ENCODE results near the gene SPIN3. TPM values are rescaled to one million over a fixed set of nuclear protein-coding genes. Genes with fewer than 3 reads are reported as not detected.
"Not testable (repeated sequence)": the region's sequence is repeated elsewhere in the genome, so short reads cannot be mapped to it uniquely, and the experiment has no call there.

The SPIN3 gene
- total and polyA plus RNA-seq, 2 of the 8 experiments (the other 6 are each of a cell fraction or from before 2014, with no cell fraction given), result 9.1 to 13.3 TPM

- H3K9ac ChIP-seq (replicated peaks in 1 of 4; ENCODE audit: extremely low read depth in 1 of 4, low read depth in 3 of 4, low read length in 3 of 4); H2BK5ac ChIP-seq (ENCODE audit: low read depth, low read length); H2AFZ ChIP-seq (ENCODE audit: low read length); H4K20me1 ChIP-seq (replicated peaks in 1 of 2; ENCODE audit: control insufficient read depth in 1 of 2, insufficient read depth in 2 of 2, low read length in 2 of 2); H3K36me3 ChIP-seq (ENCODE audit: control insufficient read depth in 2 of 4, insufficient read depth in 4 of 4, low read length in 3 of 4); H3K14ac ChIP-seq (ENCODE audit: insufficient read length); H3K4me2 ChIP-seq (ENCODE audit: insufficient read depth in 1 of 2, low read depth in 2 of 2, low read length in 2 of 2); H2BK120ac ChIP-seq (replicated peaks; ENCODE audit: low read depth, low read length); H3K79me2 ChIP-seq (ENCODE audit: control insufficient read depth in 1 of 2, insufficient read depth in 2 of 2, low read length in 2 of 2); H4K5ac ChIP-seq (ENCODE audit: insufficient read length, low read depth, low read length); H3K4me3 ChIP-seq (ENCODE audit: extremely low read depth in 1 of 4, insufficient read depth in 2 of 4, low read depth in 3 of 4, low read length in 4 of 4); H3K79me1 ChIP-seq (ENCODE audit: low read depth, low read length); CTCF ChIA-PET (ENCODE audit: partially characterized antibody); H4K8ac ChIP-seq (ENCODE audit: extremely low read depth, insufficient read depth, low read length); H3K4me1 ChIP-seq (replicated peaks in 1 of 4; ENCODE audit: control insufficient read depth in 3 of 4, insufficient read depth in 4 of 4, low read length in 3 of 4); H2BK20ac ChIP-seq (ENCODE audit: low read length); H3K56ac ChIP-seq (replicated peaks; ENCODE audit: insufficient read length, low read depth, low read length); H3K27me3 ChIP-seq (replicated peaks in 1 of 4; ENCODE audit: control insufficient read depth in 3 of 4, extremely low read depth in 1 of 4, insufficient read depth in 3 of 4, low read length in 3 of 4); H3K4ac ChIP-seq (replicated peaks; ENCODE audit: insufficient read length, low read depth, low read length); H2AK5ac ChIP-seq (ENCODE audit: low read depth, low read length); H3K18ac ChIP-seq (ENCODE audit: extremely low read depth, low read length); H3K23me2 ChIP-seq (ENCODE audit: low read depth, low read length); H2BK12ac ChIP-seq (ENCODE audit: low read depth, low read length); DNase-seq (ENCODE audit: low read depth in 1 of 2, low spot score in 2 of 2); POLR2A ChIA-PET (ENCODE audit: partially characterized antibody); H3K9me3 ChIP-seq (ENCODE audit: insufficient read depth in 2 of 2, low read depth in 1 of 2, low read length in 1 of 2); H3K27ac ChIP-seq (ENCODE audit: low read depth, low read length); H4K91ac ChIP-seq (replicated peaks; ENCODE audit: insufficient read length, low read length); FAIRE-seq; H3K23ac ChIP-seq (ENCODE audit: insufficient read length); H2BK15ac ChIP-seq (ENCODE audit: low read length): not testable (repeated sequence)
- WGBS, 2 experiments (ENCODE audit: extremely low coverage in 1 of 2, insufficient coverage in 1 of 2, insufficient read length in 1 of 2, insufficient replicate concordance in 2 of 2, low coverage in 1 of 2, low lambda C conversion rate in 2 of 2, missing lambda C conversion rate in 1 of 2), result 100% methylated on average over 2 of the region's 2 CpGs; no CpG with 5 or more reads in 1 of the 2 experiments
Observed at GRCh38 chrX:56946201-56946600, 49.1 kb downstream of the SPIN3 start.

- H3K4ac ChIP-seq (replicated peaks; ENCODE audit: insufficient read length, low read depth, low read length); H2BK120ac ChIP-seq (replicated peaks; ENCODE audit: low read depth, low read length); H3K9ac ChIP-seq (replicated peaks in 1 of 4; ENCODE audit: extremely low read depth in 1 of 4, low read depth in 3 of 4, low read length in 3 of 4); H3K27me3 ChIP-seq (replicated peaks in 1 of 4; ENCODE audit: control insufficient read depth in 3 of 4, extremely low read depth in 1 of 4, insufficient read depth in 3 of 4, low read length in 3 of 4); POLR2A ChIA-PET (ENCODE audit: partially characterized antibody); H4K8ac ChIP-seq (ENCODE audit: extremely low read depth, insufficient read depth, low read length); FAIRE-seq; H3K4me1 ChIP-seq (replicated peaks in 1 of 4; ENCODE audit: control insufficient read depth in 3 of 4, insufficient read depth in 4 of 4, low read length in 3 of 4); H3K18ac ChIP-seq (ENCODE audit: extremely low read depth, low read length); CTCF ChIA-PET (ENCODE audit: partially characterized antibody); H3K4me3 ChIP-seq (ENCODE audit: extremely low read depth in 1 of 4, insufficient read depth in 2 of 4, low read depth in 3 of 4, low read length in 4 of 4); H3K79me1 ChIP-seq (ENCODE audit: low read depth, low read length); H3K14ac ChIP-seq (ENCODE audit: insufficient read length); H3K23ac ChIP-seq (ENCODE audit: insufficient read length); DNase-seq (ENCODE audit: low read depth in 1 of 2, low spot score in 2 of 2); H3K23me2 ChIP-seq (ENCODE audit: low read depth, low read length); H3K79me2 ChIP-seq (ENCODE audit: control insufficient read depth in 1 of 2, insufficient read depth in 2 of 2, low read length in 2 of 2); H3K9me3 ChIP-seq (ENCODE audit: insufficient read depth in 2 of 2, low read depth in 1 of 2, low read length in 1 of 2); H3K36me3 ChIP-seq (ENCODE audit: control insufficient read depth in 2 of 4, insufficient read depth in 4 of 4, low read length in 3 of 4); H3K27ac ChIP-seq (ENCODE audit: low read depth, low read length); H2BK15ac ChIP-seq (ENCODE audit: low read length); H3K56ac ChIP-seq (replicated peaks; ENCODE audit: insufficient read length, low read depth, low read length); H4K20me1 ChIP-seq (replicated peaks in 1 of 2; ENCODE audit: control insufficient read depth in 1 of 2, insufficient read depth in 2 of 2, low read length in 2 of 2); H2BK5ac ChIP-seq (ENCODE audit: low read depth, low read length); H2BK12ac ChIP-seq (ENCODE audit: low read depth, low read length); H2AFZ ChIP-seq (ENCODE audit: low read length); H3K4me2 ChIP-seq (ENCODE audit: insufficient read depth in 1 of 2, low read depth in 2 of 2, low read length in 2 of 2); H4K91ac ChIP-seq (replicated peaks; ENCODE audit: insufficient read length, low read length); H2BK20ac ChIP-seq (ENCODE audit: low read length); H2AK5ac ChIP-seq (ENCODE audit: low read depth, low read length); H4K5ac ChIP-seq (ENCODE audit: insufficient read length, low read depth, low read length): not testable (repeated sequence)
- 86% methylated on average over 1 of the region's 4 CpGs; no CpG with 5 or more reads in 1 of the 2 experiments for WGBS, 2 experiments (ENCODE audit: extremely low coverage in 1 of 2, insufficient coverage in 1 of 2, insufficient read length in 1 of 2, insufficient replicate concordance in 2 of 2, low coverage in 1 of 2, low lambda C conversion rate in 2 of 2, missing lambda C conversion rate in 1 of 2)
Observed at GRCh38 chrX:56945226-56945625, 50.1 kb downstream of the SPIN3 start.

All from H1 (cell line).